PC-9 (cell line): ENCODE results near the gene ROMO1. TPM values are rescaled to one million over a fixed set of nuclear protein-coding genes. Genes with fewer than 3 reads are reported as not detected.

Experiments used
- BruUV-seq: library from RNA; stranded (reverse); fragments of 400-500 nt; replicated peaks from 2 replicates; lab custom pipeline; 2021; lab: Mats Ljungman, UMichigan
- CTCF ChIA-PET: fragments of 300-600 bp; sonication (Branson Sonifier 250); formaldehyde crosslinking; loops from one replicate; lab custom pipeline; 2022; ENCODE audit warnings: antibody characterized with exemption; lab: Charles Lee
- POLR2A ChIA-PET: fragments of 300-600 bp; sonication (Branson Sonifier 250); formaldehyde crosslinking; loops from one replicate; lab custom pipeline; 2022; ENCODE audit warnings: antibody characterized with exemption; ENCODE audit not compliant: unreplicated experiment; lab: Charles Lee
- DNase-seq, 2 experiments: peaks; one replicate each; pipeline versions ENCODE4 v3.0.0 to v3.0.0-alpha.2; 2015 to 2022; ENCODE audit warnings: mixed read lengths in 1 of 2
- H2AFZ ChIP-seq: fragments of 200-600 bp; sonication (generic); 2 replicates; pipeline ENCODE4 v1.8.1; 2017; ENCODE audit warnings: antibody characterized with exemption
- H3F3A ChIP-seq: fragments of 200-600 bp; sonication (generic); 2 replicates; pipeline ENCODE4 v1.8.1; 2017; ENCODE audit warnings: antibody characterized with exemption, mild to moderate bottlenecking, low read depth; ENCODE audit not compliant: insufficient read depth
- H3K27ac ChIP-seq: fragments of 200-600 bp; sonication (generic); 2 replicates; pipeline ENCODE4 v1.6.1; 2016; ENCODE audit warnings: mixed run types
- H3K27me3 ChIP-seq: fragments of 200-600 bp; sonication (generic); 2 replicates; pipeline ENCODE4 v1.6.1; 2016; ENCODE audit warnings: low read depth, mixed run types; ENCODE audit not compliant: insufficient read depth
- H3K36me3 ChIP-seq: fragments of 200-600 bp; sonication (generic); 2 replicates; pipeline ENCODE4 v1.6.1; 2016; ENCODE audit warnings: low read depth, mixed run types
- H3K4me1 ChIP-seq: fragments of 200-600 bp; sonication (generic); replicated peaks from 2 replicates; pipeline ENCODE4 v1.6.1; 2016; ENCODE audit warnings: mixed run types; ENCODE audit not compliant: insufficient read depth
- H3K4me2 ChIP-seq: fragments of 200-600 bp; sonication (generic); 2 replicates; pipeline ENCODE4 v1.6.1; 2017; ENCODE audit warnings: mixed run types
- H3K4me3 ChIP-seq: fragments of 200-600 bp; sonication (generic); 2 replicates; pipeline ENCODE4 v1.6.1; 2016; ENCODE audit warnings: mixed run types
- H3K79me2 ChIP-seq: fragments of 200-600 bp; sonication (generic); 2 replicates; pipeline ENCODE4 v1.6.1; 2017; ENCODE audit warnings: low read depth, mixed run types
- H3K9me2 ChIP-seq: fragments of 200-600 bp; sonication (generic); 2 replicates; pipeline ENCODE4 v1.8.1; 2017; ENCODE audit warnings: mild to moderate bottlenecking; ENCODE audit not compliant: insufficient read depth
- H3K9me3 ChIP-seq: fragments of 200-600 bp; sonication (generic); 2 replicates; pipeline ENCODE4 v1.8.1; 2016; ENCODE audit warnings: low read depth; ENCODE audit not compliant: insufficient read depth
- H4K20me1 ChIP-seq: fragments of 200-600 bp; sonication (generic); 2 replicates; pipeline ENCODE4 v1.8.1; 2017; ENCODE audit not compliant: insufficient read depth
- EZH2 ChIP-seq: fragments of 200-600 bp; sonication (generic); IDR thresholded peaks from 2 replicates; pipeline ENCODE4 v1.8.0; 2017; ENCODE audit warnings: antibody characterized with exemption, low read depth
- intact Hi-C: fragments of 100-400 bp; cut with micrococcal nuclease; formaldehyde crosslinking; loops from one replicate; pipeline ENCODE4 v1.10.0; 2022; ENCODE audit not compliant: unreplicated experiment
- total RNA-seq: library from RNA; stranded (reverse); gene quantifications from 2 replicates; pipeline ENCODE4 v1.2.3, GENCODE V29; 2021
- TF ChIP-seq, protein P1 (sequence below): fragments of 200-600 bp; sonication (generic); conservative IDR thresholded peaks from 2 replicates; pipeline ENCODE4 v1.6.1; 2017; ENCODE audit warnings: mixed run types, antibody characterized with exemption, mild to moderate bottlenecking, moderate library complexity

ROMO1 gene
- total RNA-seq, 1 experiment from 2014 or later: 175 TPM

DNA sequence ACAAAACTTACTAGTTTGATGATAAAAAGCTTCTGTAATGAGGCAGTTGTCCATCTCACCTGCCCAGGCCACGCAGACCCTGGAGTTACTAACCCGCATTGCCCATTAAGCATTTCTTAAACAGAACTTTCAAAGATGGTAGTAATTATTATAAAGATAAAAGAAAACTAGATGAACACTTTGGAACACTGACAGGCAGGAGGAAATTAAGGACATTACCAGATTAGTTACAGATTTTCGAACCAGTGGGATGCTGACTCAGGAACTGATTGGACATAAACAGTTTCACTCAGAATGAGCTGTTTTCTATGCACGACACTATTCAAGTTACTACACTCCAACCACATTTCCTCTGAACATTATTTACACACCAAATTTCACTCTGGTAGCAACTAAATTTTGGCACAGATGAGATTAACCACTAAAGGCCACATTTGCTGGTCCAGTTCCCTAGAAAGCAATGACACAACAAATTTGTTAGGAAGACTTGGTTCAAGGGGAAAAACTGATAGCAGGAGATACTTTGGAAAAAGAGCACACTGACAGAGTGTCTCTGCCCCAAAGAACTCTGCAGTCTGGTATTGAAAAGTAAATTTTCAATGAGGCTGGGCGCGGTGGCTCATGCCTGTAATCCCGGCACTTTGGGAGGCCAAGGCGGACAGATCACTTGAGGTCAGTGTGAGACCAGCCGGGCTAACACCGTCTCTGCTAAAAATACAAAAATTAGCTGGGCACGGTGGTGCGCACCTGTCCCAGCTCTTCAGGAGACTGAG is 3.0 kb downstream of the ROMO1 start:
- H3K4me3 ChIP-seq: no peak overlapping the region
- H4K20me1 ChIP-seq: peaks cover 68% of the 10 kb centered on the region
- no peak overlapping the region for H3K4me2 ChIP-seq
- no peak for DNase-seq
- intact Hi-C loops: loop anchor here (5.0 kb wide), 1 partner anchor 190 kb away; no protein-coding TSS in a partner anchor
- H3K9me2 ChIP-seq: no peaks in the 10 kb centered on the region
- no TSS peak for BruUV-seq
- H3K36me3 ChIP-seq: peaks cover 39% of the 10 kb centered on the region
- H3F3A ChIP-seq: peaks cover 79% of the 10 kb centered on the region
- CTCF ChIA-PET: interaction anchor here (0.6 kb wide), 1 partner anchor 189 kb away, joined by 4 read pairs; no protein-coding TSS in a partner anchor
- POLR2A ChIA-PET: interaction anchor here (0.7 kb wide), 1 partner anchor 424 kb away, joined by 6 read pairs; the partner anchor contains the start of gene MMP24OS
- no peak overlapping the region for H2AFZ ChIP-seq
- H3K79me2 ChIP-seq: peaks cover 56% of the 10 kb centered on the region
- no peaks in the 10 kb centered on the region for H3K9me3 ChIP-seq
- TF ChIP-seq EZH2: no peak
- TF ChIP-seq, protein P1, sequence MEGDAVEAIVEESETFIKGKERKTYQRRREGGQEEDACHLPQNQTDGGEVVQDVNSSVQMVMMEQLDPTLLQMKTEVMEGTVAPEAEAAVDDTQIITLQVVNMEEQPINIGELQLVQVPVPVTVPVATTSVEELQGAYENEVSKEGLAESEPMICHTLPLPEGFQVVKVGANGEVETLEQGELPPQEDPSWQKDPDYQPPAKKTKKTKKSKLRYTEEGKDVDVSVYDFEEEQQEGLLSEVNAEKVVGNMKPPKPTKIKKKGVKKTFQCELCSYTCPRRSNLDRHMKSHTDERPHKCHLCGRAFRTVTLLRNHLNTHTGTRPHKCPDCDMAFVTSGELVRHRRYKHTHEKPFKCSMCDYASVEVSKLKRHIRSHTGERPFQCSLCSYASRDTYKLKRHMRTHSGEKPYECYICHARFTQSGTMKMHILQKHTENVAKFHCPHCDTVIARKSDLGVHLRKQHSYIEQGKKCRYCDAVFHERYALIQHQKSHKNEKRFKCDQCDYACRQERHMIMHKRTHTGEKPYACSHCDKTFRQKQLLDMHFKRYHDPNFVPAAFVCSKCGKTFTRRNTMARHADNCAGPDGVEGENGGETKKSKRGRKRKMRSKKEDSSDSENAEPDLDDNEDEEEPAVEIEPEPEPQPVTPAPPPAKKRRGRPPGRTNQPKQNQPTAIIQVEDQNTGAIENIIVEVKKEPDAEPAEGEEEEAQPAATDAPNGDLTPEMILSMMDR: no peak
- peak overlapping the region; percentile 36 for H3K27ac ChIP-seq
- peaks cover 25% of the 10 kb centered on the region for H3K4me1 ChIP-seq
- H3K27me3 ChIP-seq: no peaks in the 10 kb centered on the region

- H3K36me3 ChIP-seq: peaks cover 46% of the 10 kb centered on the region
- no peak overlapping the region for H2AFZ ChIP-seq
- H3K27ac ChIP-seq: 0 out of 2 replicates have a peak overlapping the region, but pooled peaks have one; percentile 36
- TF ChIP-seq EZH2: no peak
- TF ChIP-seq, protein P1: no peak
- no peak overlapping the region for H3K4me2 ChIP-seq
- no peaks in the 10 kb centered on the region for H3K9me2 ChIP-seq
- no peak overlapping the region for H3K4me3 ChIP-seq
- CTCF ChIA-PET: interaction anchor here (0.6 kb wide), 1 partner anchor 39 kb away, joined by 4 read pairs; no protein-coding TSS in a partner anchor
- intact Hi-C loops: loop anchor here (5.0 kb wide), 1 partner anchor 191 kb away; no protein-coding TSS in a partner anchor
- no peak for DNase-seq
- H3K9me3 ChIP-seq: no peaks in the 10 kb centered on the region
- peaks cover 75% of the 10 kb centered on the region for H4K20me1 ChIP-seq
- H3K4me1 ChIP-seq: peaks cover 19% of the 10 kb centered on the region
- peaks cover 87% of the 10 kb centered on the region for H3F3A ChIP-seq
- no peaks in the 10 kb centered on the region for H3K27me3 ChIP-seq
- H3K79me2 ChIP-seq: peaks cover 48% of the 10 kb centered on the region
- POLR2A ChIA-PET: interaction anchor here (0.5 kb wide), 1 partner anchor 314 kb away, joined by 3 read pairs; no protein-coding TSS in a partner anchor
- no TSS peak for BruUV-seq
Measured at GRCh38 chr20:35702824-35703695, 3.9 kb downstream of the ROMO1 start.
